GM21717 (cell line): ENCODE results near the gene TCERG1L.

ENCODE experiments used
- ATAC-seq: cut with Tn5 transposase; IDR thresholded peaks from one replicate; pipeline ENCODE4 v1.9.1; 2021; ENCODE audit warnings: mild to moderate bottlenecking, moderate library complexity; ENCODE audit not compliant: unreplicated experiment

TCERG1L gene

GRCh38 chr10:131271966-131272365 lies 39.6 kb downstream of the TCERG1L start:
- ATAC-seq = no peak

GRCh38 chr10:131271195-131271880 lies 40.2 kb downstream of the TCERG1L start:
- no peak for ATAC-seq

GRCh38 chr10:131270461-131271190 lies 40.9 kb downstream of the TCERG1L start:
- ATAC-seq = no peak

GRCh38 chr10:131269776-131270460 lies 41.6 kb downstream of the TCERG1L start:
- no peak for ATAC-seq

GRCh38 chr10:131267814-131268095 lies 43.8 kb downstream of the TCERG1L start:
- no peak for ATAC-seq

GRCh38 chr10:131266936-131267813 lies 44.3 kb downstream of the TCERG1L start:
- no peak for ATAC-seq

GRCh38 chr10:131264110-131264788 lies 47.3 kb downstream of the TCERG1L start:
- no peak for ATAC-seq

- ATAC-seq = no peak
Observed at GRCh38 chr10:131261890-131262475, 49.5 kb downstream of the TCERG1L start.

- no peak for ATAC-seq
Observed at GRCh38 chr10:131260452-131261211, 50.9 kb downstream of the TCERG1L start.

- ATAC-seq = no peak
Observed at GRCh38 chr10:131260031-131260430, 51.5 kb downstream of the TCERG1L start.

- ATAC-seq = no peak
Observed at GRCh38 chr10:131259535-131259934, 52.0 kb downstream of the TCERG1L start.

- no peak for ATAC-seq
Observed at GRCh38 chr10:131258256-131258655, 53.3 kb downstream of the TCERG1L start.

- ATAC-seq = no peak
Observed at GRCh38 chr10:131257027-131257426, 54.5 kb downstream of the TCERG1L start.

- ATAC-seq = no peak
Observed at GRCh38 chr10:131254859-131255252, 56.7 kb downstream of the TCERG1L start.

- ATAC-seq = no peak
Observed at GRCh38 chr10:131253931-131254858, 57.3 kb downstream of the TCERG1L start.

- no peak for ATAC-seq
Observed at GRCh38 chr10:131252567-131253276, 58.8 kb downstream of the TCERG1L start.

GRCh38 chr10:131251146-131251541 lies 60.4 kb downstream of the TCERG1L start:
- ATAC-seq = no peak
